Effector CD4-positive, alpha-beta T cell (primary cell): Measurements from ENCODE around the gene MKI67.
A peak's percentile ranks its signal among the peaks of the same experiment; 100 is the strongest.

Experiments used
- DNase-seq: peaks from one replicate; pipeline ENCODE4 v3.0.0-alpha.2; 2020

The MKI67 gene

DNA sequence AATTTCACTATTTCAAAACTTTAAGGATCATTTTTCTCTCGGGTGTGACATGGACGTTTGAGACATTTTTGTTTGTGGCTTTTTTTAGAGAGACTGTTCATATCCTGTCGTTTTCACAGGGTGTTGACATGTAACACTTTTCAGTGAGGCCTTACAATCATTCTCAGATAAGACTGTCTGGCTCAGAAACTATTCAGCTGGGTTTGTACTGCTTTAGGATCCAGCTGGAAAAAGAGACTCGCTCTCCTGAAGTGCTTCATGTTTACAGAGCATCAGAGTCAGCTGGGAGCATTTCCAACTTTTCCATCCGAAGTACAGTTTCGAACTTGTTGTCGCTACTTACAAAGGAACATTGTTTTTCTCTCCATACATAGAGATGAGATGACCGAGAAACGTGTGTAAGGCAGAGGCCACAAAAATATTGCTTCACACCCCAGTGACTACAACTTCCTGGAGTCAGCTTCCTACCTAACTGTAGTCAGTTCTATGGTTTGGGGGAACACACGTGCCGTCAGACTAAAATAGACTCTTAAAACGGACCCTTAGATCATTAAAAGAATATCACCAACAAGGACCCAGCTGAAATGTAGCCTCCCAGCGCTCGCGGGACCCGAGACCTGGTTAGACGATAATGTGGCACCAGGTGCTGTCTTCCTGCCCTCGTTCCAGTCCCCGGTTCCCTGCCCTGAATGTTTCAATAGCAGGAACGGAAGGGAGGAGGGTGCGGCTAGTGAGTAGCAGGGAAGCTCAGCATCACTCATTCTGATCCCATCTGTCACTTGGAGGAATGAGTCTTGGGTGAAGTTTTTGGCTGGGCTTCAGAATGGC, 78.0 kb downstream of the MKI67 start:
- DNase-seq: no peak

- DNase-seq: peak; percentile 77
Measured at GRCh38 chr10:128047351-128047750, 78.9 kb downstream of the MKI67 start.

DNA sequence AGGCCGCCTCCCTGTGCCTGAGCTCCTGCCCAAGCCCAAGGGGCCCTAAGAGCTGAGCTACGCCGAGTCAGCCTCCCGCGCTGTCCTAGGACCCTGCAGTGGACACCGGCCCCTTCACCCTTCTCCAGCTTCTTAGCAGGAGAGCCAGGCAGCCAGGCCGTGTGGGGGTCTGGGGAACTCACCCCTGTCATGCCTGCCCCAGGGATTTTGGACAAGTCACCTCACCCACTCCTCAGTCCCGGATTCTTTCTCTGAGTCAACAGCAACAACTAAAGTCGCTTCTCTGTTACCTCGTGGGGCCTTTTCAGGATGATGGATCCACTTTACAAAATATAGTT, 79.3 kb downstream of the MKI67 start:
- no peak for DNase-seq
